ENCODE results near the gene ZNF648. TPM values are rescaled to one million over a fixed set of nuclear protein-coding genes. Genes with fewer than 3 reads are reported as not detected.
A peak's percentile ranks its signal among the peaks of the same experiment; 100 is the strongest.
"Not testable (repeated sequence)": the region's sequence is repeated elsewhere in the genome, so short reads cannot be mapped to it uniquely, and the experiment has no call there.

ZNF648 gene
- total RNA-seq, 1 donor from 2014 or later: 0.31 TPM

- no peak for DNase-seq
Measured at GRCh38 chr1:182071924-182072323, 10.4 kb upstream of the ZNF648 start.

- DNase-seq: peak; percentile 47
Measured at GRCh38 chr1:182069028-182069466, 7.5 kb upstream of the ZNF648 start.

- no peak for DNase-seq
Measured at GRCh38 chr1:182066934-182067333, 5.4 kb upstream of the ZNF648 start.

GRCh38 chr1:182065126-182065845 lies 3.8 kb upstream of the ZNF648 start:
- DNase-seq: no peak

GRCh38 chr1:182064611-182065010 lies 3.1 kb upstream of the ZNF648 start:
- no peak for DNase-seq

GRCh38 chr1:182062223-182062622 lies 711 bp upstream of the ZNF648 start:
- no peak for DNase-seq

GRCh38 chr1:182060877-182061276 lies 635 bp downstream of the ZNF648 start:
- DNase-seq: no peak

- peak; percentile 10 for DNase-seq
Measured at GRCh38 chr1:182059936-182060335, 1.6 kb downstream of the ZNF648 start.

- no peak for DNase-seq
Measured at GRCh38 chr1:182056601-182057366, 4.7 kb downstream of the ZNF648 start.

- no peak for DNase-seq
Measured at GRCh38 chr1:182054698-182055326, 6.7 kb downstream of the ZNF648 start.

GRCh38 chr1:182052355-182052754 lies 9.2 kb downstream of the ZNF648 start:
- DNase-seq: no peak

GRCh38 chr1:182051938-182052337 lies 9.6 kb downstream of the ZNF648 start:
- no peak for DNase-seq

- DNase-seq: no peak
Measured at GRCh38 chr1:182050481-182051448, 10.7 kb downstream of the ZNF648 start.

GRCh38 chr1:182048562-182048961 lies 12.9 kb downstream of the ZNF648 start:
- no peak for DNase-seq

GRCh38 chr1:182046763-182047162 lies 14.7 kb downstream of the ZNF648 start:
- no peak for DNase-seq

- not testable (repeated sequence) for DNase-seq
Measured at GRCh38 chr1:182045481-182045880, 16.0 kb downstream of the ZNF648 start.

- DNase-seq: no peak
Measured at GRCh38 chr1:182041615-182042014, 19.9 kb downstream of the ZNF648 start.

GRCh38 chr1:182038220-182038619 lies 23.3 kb downstream of the ZNF648 start:
- no peak for DNase-seq

GRCh38 chr1:182035097-182035770 lies 26.3 kb downstream of the ZNF648 start:
- DNase-seq: no peak

- DNase-seq: no peak
Measured at GRCh38 chr1:182032251-182032650, 29.3 kb downstream of the ZNF648 start.
